Fibroblast of gingiva (primary cell): ENCODE measurements around the gene COL20A1.

Experiments used
- DNase-seq: peaks from one replicate; pipeline ENCODE4 v3.0.0-alpha.2; 2011; ENCODE audit warnings: low read depth

The COL20A1 gene

DNA sequence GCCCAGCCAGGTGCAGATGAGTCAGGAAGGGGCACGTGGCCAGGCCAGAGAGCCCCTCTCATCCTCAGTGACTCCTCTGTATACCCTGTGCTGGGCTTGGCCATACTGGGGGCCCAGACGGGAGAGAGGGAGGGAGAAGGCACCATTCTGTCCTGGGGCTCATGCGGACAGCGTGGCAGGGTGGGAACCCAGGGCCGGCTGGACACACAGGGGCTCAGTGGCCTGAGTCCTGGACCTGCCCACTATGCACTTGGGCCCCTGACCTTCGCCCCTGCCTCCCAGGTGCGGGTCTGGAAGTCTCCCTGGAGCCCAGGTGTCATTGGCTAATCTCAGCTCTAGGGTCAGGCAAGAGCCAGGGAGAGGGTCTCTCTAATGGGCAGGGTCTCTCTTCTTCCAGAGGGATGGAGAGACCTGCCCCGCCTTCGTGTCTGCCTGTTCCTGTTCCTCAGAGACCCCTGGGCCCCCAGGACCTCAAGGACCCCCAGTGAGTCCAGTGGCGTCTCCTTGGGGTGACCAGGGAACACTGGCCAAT is 27.7 kb downstream of the COL20A1 start:
- DNase-seq, result no peak

DNA sequence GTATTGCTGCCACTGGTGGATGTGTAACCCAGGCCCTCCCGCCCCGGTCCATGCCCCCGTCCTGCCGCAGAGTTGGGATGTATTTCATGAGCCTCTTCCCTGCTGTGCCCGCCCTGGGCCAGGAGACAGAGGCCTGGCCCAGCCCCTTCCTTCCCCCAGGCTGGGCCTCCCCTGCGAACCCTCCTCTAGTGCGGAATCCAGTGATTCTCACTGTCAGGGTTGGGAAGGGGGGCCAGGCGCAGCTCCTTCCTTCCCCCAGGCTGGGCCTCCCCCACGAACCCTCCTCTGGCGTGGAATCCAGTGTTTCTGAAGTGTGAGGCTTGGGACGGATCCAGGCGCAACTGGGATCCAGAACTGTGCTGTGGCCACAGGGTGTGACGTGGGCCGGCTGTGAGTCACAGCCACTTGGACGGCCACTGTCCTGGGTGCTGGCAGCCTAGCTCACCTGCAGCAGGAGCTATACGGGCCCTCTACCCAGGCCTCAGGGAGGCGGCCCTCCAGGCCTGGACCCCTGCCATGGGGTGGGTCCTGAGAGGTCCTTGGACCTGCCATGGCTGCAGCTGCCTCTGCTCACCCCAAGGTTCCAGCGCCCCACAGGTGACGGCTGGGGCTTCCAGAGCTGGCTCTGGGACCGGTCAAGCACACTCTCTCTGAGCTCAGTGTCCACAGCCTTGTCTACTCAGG is 28.3 kb downstream of the COL20A1 start:
- no peak for DNase-seq

DNA sequence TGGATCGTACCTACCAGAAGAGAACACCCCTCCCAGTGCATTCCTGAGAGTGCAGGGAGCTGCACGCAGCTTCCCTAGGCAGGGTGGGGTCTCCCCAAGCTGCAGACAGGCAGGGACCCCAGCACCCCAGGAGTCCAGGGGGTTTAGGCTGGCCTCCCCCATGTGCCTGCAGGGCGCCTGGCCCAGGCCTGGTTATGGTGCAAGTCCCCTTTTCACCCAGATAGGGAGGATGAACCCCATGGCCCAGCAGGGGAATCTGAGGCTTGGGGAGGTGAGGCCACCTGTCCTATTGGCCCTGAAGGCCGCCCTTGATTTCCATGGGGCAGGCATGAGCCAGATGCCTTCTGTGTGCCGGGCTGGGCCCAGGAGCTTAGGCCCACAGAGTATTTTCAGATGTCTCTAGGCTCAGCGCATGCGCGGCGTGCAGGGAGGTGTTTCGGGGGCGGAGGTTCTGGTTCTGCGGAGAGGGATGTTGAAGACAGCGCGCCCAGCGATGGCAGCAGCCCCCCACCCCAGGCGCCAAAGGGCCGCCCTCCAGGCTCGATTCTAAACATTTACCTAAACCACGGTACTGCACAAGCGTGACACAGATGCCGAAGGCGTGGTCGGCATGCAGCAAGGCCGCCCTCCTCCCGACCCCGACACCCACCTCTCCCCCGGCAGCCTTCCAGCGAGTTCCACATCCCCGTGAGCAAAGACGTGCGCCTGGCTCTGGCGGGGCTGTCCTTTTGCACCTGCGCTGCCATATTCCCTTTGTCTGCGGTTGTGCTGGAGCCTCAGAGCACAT is 29.4 kb downstream of the COL20A1 start:
- no peak for DNase-seq

DNA sequence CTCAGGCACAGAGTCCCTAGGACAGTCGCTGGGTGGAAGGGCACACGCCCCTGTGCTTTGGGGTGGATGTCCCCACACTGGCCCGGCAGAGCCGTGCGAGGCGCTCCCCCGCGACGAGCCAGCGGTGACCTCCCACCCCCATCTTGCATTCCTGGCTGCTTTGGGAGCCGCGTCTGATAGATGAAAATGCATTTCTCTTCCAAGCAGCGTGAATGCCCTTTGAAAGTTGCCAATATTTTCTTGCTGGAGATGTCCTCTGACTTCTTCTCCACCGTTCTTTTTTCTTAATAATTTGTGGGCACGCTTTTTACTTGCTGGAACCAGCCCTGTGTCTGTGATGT is 29.9 kb downstream of the COL20A1 start:
- DNase-seq, result no peak

DNA sequence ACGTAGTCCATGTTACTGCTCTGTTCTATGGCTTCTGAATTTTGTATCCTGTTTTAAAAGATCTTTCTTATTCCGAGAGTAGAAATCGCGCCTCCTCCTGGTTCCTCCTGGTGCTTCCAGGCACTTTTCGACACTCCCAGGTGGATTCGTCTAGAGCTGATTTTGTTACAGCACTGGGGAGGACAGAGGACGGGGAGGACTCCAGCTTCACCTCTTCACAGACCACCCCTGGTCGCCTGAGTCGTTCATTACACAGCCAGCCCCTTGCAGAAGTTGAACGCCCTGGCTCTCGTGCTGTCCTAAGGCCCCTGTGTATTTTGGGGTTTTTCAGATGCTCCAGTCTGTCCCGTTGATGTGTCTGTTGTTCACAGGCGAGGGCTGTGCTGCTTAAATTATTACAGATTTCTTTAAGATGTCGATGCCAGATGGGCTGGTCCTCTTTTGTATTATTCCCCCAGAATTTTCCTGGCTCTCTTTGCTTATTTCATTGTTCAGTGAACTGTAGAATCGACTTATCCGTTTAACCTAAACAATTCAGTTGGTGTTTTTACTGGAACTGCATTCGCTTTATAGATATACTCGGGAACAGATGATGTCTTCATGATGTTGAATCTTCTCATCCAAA is 30.5 kb downstream of the COL20A1 start:
- no peak for DNase-seq

DNA sequence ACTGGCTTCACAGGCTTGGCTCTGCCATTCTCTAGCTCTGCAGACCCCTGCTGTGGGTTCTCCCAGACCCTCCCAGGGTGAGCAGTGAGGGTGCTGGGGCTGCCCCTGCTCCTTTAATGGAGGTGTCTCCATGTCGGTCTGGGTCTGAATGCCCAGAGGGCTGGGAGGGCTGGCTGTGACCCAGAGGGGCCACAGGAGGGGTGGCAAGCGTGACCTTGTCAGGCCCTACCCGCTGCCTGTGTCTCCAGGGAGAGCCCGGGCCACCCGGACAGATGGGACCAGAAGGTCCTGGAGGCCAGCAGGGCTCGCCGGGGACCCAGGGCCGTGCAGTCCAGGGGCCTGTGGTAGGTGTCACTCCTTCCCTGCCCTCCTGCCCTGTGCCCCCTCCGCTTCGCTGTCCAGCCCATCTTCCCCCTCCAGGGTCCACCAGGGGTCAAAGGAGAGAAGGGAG is 32.1 kb downstream of the COL20A1 start:
- DNase-seq, result no peak

DNA sequence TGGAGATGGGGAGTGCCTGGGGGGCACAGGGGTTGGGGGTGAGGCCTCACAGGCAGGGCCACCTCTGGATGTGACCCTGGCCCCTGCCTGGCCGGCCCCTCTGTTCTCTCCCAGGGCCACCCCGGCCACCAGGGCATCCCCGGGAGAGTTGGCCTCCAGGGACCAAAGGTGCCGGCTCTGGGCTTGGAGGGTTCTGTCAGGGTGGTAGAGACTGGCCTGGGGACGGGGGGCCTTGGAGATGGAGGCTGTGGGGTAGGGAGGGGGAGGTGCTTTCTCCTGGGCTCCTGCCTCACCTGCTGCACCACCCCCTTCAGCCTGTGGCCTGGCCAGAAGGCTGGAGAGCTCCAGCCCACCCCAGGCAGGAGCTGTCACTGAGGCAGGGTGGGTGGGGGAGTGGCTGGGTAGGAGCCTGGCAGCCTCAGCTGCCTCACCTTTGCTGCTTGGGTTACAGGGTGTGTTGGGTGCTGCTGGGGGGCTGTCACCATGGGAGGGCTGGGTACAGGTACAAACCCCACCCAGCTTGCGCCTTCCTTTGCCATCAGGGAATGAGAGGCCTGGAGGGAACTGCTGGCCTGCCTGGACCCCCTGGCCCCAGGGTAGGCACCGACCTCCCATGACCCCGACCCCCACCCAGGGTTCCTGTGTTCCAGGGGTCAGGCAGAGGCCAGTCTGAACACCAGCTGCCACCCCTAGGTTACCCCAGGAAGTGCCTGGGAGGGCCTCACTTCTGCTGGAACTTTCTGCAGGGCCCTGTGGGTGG is 32.7 kb downstream of the COL20A1 start:
- DNase-seq, result no peak

DNA sequence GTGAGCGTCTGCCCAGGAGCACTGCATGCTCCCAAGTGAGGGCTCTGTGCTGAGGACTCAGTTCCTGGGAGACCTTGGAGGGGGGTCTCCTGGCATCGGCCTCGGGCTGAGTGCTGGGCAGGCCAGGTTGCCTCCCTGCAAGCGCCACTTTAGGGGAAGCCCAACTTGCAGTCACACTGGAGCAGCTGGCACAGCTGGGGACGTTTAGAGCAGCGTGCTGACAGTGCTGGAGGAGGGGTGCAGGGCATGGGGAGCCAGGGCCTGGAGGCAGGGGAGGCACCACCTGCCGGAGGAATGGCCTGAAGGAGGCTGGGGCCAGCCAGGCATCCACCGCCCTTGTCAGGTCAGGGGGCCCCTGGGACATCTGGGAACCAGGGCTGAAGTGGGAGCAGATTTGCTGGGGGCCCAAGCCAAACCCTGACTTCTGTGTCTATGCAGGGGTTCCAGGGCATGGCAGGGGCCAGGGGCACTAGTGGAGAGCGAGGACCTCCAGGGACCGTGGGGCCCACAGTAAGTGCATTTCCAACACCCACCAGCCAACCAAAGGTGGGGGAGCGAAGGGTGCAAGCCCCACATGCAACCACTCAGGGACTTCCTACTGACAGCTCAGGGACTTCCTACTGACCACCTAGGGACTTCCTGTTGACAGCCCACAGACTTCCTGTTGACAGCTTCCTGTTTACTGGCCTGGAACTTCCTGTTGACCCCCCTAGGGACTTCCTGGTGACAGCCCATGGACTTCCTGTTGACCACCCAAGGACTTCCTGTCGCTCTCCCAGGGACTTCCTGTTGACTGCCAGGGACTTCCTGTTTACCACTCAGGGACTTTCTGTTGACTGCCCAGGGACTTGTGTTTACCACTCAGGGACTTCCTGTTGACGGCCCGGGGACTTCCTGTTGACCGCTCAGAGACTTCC is 33.6 kb downstream of the COL20A1 start:
- DNase-seq, result no peak

DNA sequence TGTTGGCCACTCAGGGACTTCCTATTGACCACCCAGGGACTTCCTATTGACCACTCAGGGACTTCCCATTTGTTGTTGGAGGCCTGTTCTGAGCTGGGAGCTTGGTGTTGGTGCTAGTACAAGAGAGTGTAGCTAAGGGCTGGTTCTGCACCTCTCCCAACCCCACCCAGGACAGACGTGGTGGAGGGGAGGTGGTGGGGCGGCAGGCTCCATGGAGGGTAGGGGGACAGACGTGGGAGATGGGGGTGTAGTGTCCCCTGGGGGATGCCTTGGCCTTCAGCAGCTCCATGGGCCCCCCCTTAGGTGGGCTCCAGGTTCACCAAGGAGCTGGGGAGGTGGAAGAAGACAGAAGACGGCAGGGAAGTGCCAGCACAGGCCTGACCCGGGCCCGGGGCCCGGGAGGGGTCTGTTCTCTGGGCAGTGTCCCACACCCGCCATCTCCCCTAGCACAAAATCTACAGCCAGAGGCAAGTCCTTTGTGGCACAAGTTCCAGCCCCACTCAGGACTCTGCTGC is 34.3 kb downstream of the COL20A1 start:
- DNase-seq, result no peak

DNA sequence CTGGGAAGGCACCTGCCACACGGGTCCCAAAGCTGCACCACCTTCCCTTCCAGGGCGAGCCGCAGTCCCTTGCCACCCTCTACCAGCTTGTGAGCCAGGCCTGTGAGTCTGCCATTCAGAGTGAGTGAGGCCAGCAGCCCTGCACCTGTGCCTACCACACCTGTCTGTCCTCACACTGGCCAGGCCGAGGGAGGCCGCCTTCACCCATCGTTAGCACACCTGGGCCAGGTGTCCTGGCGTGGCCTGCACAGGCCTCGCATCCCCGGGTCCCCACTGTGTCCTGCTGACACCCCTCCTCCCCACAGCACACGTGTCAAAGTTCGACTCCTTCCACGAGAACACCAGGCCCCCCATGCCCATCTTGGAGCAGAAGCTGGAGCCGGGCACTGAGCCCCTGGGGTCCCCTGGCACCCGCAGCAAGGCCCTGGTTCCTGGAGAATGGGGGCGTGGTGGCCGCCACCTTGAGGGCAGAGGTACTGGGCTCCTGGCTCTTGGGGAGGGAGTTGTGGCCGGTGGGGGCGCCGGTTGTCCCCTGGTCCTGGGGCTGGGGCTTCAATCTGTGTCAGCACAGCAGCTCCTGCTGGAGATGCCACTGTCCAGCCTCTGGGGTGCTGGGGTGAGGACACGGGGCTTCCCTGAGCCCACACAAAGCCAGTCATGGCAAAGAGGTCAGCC is 35.2 kb downstream of the COL20A1 start:
- no peak for DNase-seq

DNA sequence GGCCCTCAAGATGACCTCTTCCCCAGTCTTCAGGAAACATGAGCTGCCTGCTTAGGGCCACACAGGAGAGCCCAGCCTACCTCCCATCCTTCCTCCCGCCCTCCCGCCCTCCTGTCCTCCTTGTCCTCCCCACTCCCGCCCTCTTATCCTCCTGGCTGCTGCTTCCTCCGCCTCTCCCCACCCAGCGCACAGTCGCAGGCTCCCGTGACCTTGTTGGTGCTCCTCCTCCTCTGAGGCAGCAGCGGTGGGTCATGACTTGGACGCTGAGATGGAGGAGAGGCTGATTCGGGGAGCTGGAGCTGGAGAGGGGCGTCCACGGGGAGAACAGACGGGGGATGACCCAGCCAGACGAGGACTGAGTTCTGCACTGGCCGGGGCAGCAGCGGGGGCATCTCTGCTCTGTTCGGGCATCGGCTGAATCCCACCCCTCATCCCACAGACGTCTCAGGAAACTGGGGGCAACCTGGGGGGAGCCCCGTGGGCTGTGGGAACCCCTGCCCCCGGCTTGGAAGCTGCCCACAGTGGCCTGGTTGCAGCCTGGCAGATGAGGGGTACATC is 35.8 kb downstream of the COL20A1 start:
- DNase-seq, result no peak

DNA sequence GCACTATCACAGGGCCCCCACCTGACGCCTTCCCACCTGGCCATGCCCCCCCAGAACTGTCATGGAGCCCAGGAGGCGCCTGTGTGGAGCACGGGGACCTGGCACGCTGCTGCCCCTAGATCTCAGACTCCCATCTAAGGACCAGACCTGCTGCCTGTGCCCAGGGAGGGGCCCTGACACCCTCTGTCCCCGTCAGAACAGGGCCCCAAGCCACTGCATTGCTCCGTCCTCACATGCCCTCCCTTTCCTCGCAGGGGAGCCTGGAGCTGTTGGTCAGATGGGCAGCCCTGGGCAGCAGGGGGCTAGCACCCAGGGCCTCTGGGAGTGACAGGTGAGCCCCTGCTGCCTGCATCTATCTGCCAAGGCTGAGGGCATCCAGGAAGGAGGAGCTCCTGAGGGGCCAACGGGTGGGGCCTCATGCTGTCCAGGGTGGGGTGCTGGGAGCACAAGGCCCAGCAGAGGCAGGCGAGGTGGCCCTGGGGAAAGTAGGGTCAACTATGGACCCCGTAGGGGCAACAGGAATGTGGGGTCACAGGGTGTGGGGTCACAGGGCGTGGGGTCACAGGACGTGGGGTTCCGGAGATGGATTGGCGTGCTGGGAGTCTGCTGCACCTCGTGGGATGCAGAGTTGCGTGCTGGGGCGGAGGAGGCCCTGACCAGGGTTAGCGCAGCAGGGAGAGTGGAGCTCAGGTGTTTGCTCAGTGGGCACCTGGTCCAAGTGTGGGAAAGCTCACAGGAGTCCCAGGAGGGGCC is 36.5 kb downstream of the COL20A1 start:
- no peak for DNase-seq

DNA sequence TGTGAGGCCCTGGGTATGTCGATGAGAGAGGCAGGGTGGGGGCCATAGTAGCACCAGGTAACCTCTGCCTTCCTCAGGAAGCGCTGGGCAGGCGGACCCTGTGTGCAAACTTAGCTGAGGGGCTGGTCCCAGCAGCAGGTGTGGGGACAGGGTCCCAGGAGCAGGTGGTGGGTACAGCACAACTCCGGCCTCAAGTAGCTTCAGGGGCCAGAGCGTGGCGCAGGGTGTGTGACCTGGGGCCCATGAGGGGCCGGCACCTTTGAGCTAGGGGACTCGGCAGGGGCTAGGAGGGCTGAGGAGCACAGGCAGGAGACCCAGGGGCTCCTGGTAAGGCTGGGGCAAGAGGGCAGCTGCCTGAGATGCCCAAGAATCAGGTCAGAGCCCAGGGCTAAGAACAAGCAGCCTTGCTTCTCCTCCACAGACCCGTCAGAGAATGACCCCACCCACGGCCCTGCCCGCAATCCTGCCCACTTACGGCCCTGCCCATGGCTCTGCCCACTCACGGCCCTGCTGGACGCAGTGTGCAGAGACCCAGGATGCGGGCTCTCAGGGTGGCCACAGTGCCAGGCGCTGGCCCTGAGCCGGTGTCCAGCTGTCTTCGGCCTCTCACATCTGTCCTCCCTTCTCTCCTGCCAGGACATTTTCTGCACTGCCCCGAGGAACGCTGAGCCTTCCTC is 37.2 kb downstream of the COL20A1 start:
- DNase-seq, result no peak

DNA sequence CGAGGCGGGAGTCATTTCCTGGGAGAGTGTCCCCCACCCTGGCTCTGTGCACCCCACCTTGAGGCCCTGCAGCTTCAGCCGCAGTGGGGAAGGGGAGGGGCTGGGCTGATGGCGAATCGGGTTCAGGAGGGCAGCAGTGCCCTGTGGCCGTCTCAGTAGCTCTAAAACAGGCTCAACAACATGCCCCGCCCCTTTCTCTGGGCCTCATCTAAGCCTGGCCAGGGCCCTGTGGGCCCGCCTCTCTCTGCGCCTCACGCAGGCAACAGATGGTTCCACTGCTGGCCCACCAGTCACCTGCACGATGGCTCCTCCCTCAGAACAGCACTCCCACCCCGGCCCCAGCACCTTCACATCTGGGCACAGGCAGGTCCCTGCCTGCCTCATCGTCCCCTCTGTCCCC is 38.0 kb downstream of the COL20A1 start:
- DNase-seq, result no peak

DNA sequence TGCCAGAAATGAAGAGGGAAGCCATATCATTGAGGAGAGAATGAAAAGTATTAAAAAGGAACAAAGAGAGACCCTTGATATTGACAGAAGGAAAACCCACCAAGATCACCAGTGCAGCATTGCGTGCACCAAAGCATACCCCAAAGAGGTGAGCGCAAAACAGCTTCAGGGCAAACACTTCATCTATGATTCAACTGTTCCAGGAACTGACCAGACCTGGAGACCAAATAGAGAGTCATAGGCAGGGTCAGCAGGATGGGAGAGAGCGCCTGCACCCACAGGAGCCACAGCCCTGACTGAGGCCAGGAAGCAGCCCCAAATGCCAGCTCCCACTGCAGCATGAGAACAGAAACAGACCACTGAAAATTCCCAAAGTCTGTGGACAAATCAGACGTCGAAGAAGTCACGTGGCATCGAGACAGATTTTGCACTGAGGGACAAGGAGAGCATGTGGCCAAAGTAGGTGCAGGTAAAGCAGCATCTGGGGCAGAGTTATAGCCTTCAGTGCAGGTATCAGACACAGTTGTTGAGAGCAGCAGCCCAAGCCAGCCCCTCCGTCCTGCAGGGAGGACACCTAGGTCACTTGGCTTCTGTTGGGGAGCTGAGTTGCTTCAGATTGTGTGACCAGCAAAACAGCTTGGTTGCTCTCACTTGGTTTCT is 38.9 kb downstream of the COL20A1 start:
- DNase-seq, result no peak

DNA sequence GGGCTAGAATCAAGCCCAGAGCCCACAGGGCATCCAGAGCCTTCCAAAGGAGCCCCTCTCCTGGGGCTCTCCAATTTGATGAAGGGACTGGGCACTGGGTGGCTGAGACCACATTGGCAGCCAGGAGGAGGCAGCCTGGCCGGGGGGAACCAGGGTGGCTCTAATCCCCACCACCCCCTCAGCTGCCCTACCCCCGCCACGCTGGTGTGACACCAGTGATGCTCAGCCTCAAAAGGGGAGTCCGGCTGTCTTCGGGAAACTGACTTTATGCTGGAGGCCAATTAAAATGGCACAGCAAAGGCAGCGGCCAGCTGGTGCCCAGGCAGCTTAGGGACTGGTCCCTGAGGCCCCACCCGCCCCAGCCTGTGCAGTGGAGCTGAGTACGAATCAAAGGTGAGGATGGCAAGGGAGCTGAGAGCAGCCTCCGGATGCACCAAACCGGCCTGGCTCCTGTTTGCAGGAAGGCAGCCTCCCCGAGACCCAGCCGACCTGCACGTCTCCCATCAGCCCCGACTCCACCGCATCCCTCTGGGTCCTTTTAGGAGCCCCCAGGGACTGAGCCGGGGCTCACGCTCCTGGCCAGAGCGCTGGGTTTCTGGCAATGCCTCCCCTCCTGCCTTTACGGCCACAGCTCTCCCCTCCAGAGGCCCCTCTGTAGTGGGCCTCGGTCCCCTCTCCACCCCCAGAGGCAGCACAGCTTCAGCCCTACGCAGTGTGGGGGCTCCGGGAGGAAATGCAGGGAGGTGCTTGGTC is 39.7 kb downstream of the COL20A1 start:
- DNase-seq, result no peak

DNA sequence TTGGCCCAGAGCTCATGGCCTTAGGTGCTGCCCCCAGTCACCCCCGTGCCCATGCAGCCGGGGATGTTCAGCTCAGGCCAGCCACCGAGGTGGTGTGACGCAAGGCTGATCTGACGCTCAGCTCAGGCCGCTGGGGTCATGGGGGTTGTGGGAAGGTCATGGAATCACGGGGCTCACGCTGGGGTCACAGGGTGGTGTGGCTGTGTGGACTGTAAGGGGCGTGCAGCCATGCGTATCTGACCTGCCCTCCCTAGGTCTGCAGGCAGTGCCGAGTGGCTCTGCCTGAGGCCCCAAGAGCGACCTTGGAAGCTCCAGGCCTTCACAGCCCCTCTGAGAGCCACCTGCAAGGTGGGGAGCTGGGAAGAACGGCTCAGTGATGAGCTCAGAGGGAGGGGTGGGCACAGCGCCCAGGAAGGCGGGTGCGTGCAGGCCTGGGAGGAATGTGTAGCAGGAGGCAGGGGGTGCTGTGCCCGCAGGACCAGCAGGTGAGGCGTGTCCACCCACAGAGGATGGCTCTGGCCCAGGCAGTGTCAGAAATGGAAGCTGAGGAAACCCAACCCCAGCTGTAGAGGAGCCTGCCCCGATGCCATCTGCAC is 40.4 kb downstream of the COL20A1 start:
- no peak for DNase-seq
